ENCODE measurements around the gene EMB.
A peak's percentile ranks its signal among the peaks of the same experiment; 100 is the strongest.
"Not testable (repeated sequence)": the region's sequence is repeated elsewhere in the genome, so short reads cannot be mapped to it uniquely, and the experiment has no call there.

The EMB gene, protein sequence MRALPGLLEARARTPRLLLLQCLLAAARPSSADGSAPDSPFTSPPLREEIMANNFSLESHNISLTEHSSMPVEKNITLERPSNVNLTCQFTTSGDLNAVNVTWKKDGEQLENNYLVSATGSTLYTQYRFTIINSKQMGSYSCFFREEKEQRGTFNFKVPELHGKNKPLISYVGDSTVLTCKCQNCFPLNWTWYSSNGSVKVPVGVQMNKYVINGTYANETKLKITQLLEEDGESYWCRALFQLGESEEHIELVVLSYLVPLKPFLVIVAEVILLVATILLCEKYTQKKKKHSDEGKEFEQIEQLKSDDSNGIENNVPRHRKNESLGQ

GRCh38 chr5:50440651-50441492, at the start of gene EMB:
Gene EMB, minus strand, starts transcription at chr5:50441288. Its CDS starts 137 bp downstream, at chr5:50441151.
- DNase-seq, result peak; percentile 30 to 41

GRCh38 chr5:50489491-50489890, 48.4 kb upstream of the EMB start:
- not testable (repeated sequence) for DNase-seq

GRCh38 chr5:50478790-50479189, 37.7 kb upstream of the EMB start:
- not testable (repeated sequence) for DNase-seq

DNA sequence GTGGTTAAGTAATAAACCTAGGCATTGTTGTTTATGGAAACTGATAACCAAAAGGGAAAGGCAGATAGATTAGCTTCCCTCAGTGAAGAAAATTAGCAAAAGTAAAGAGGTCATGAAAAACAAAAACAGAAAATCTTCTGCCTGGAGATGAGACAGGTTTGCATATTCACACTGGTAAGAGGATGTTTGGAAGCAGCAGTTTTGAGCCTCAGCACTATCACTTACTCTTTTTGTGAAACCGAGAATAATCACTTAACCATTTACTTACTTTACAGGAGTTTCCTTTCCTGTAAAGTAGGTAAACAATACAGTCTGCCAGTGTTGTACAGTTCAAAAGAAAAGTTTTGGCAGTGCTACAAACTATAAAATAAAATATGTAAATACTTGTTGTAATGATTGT, 35.5 kb upstream of the EMB start:
- no peak for DNase-seq

GRCh38 chr5:50465015-50465414, 23.9 kb upstream of the EMB start:
- not testable (repeated sequence) for DNase-seq

DNA sequence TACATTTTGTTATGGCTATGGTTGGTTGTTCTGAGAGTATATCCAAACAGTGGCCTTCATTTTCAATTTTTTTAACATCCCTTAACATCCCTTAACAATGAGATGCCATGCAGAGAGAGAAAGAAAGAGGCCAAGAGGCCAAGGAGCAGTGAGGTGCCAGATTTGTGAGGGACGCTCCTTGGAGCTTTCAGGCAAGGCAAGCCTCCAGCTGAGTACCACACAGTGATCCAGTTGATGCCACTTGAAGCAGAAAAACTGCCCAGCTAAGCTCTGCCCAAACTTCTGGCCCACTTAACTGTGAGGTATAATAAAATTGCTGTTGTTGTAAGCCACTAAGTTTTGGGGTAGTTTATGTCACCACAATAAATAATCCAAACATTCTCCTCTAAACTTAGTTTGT, 22.6 kb upstream of the EMB start:
- DNase-seq, result no peak

GRCh38 chr5:50463047-50463446, 22.0 kb upstream of the EMB start:
- no peak for DNase-seq

DNA sequence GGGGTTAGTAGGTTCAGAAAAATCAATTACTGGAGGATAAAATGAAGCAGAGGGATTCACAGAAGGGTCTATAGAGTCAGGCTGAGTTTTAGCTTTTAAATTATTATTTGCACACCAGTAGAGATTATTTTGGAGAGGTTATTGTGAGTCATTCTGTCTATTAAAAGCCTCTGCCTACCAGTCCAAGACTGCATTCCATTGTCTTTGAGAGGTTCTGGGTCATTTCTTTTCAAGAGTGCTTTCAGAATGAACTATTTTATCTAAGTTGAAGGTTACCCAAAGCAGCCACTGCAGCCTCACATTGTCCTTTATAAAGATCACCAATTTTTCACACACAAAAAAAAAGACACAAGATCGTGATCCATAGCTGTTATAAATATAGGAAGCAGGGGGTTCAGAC, 21.5 kb upstream of the EMB start:
- not testable (repeated sequence) for DNase-seq

DNA sequence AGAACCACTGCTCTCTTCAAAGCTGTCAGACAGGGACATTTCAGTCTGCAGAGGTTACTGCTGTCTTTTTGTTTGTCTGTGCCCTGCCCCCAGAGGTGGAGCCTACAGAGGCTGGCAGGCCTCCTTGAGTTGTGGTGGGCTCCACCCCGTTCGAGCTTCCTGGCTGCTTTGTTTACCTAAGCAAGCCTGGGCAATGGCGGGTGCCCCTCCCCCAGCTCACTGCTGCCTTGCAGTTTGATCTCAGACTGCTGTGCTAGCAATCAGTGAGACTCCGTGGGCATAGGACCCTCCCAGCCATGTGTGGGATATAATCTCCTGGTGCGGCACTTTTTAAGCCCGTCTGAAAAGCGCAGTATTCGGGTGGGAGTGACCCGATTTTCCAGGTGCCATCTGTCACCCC, 17.3 kb upstream of the EMB start:
- not testable (repeated sequence) for DNase-seq

- not testable (repeated sequence) for DNase-seq
Observed at GRCh38 chr5:50449241-50449640, 8.2 kb upstream of the EMB start.

DNA sequence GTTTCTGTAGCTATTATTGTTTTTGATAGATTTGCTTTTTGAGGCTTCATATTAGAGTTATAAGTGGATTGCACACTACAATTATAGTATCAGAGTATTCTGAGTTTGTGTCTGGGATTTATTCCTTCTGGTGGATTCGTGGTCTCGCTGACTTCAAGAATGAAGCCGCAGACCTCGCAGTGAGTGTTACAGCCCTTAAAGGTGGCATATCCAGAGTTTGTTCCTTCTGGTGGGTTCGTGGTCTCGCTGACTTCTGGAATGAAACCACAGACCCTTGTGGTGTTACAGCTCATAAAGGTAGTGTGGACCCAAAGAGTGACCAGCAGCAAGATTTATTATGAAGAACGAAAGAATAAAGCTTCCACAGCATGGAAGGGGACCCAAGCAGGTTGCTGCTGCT, 6.9 kb upstream of the EMB start:
- DNase-seq, result no peak

DNA sequence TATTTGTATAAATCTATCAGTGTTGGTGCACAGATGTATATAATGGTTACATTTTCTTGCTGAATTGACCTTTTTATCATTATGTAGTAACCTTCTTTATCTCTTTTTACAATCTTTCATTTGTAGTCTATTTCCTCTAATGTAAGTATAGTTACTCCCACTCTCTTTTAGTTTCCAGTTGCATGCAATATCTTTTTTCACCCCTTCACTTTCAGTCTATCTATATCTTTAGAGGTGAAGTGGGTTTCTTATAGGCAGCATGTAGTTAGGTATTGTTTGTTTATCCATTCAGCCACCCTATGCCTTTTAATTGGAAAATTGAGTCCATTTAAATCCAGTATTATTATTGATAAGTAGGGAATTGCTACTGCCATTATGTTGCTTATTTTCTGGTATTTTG, 6.1 kb upstream of the EMB start:
- no peak for DNase-seq

DNA sequence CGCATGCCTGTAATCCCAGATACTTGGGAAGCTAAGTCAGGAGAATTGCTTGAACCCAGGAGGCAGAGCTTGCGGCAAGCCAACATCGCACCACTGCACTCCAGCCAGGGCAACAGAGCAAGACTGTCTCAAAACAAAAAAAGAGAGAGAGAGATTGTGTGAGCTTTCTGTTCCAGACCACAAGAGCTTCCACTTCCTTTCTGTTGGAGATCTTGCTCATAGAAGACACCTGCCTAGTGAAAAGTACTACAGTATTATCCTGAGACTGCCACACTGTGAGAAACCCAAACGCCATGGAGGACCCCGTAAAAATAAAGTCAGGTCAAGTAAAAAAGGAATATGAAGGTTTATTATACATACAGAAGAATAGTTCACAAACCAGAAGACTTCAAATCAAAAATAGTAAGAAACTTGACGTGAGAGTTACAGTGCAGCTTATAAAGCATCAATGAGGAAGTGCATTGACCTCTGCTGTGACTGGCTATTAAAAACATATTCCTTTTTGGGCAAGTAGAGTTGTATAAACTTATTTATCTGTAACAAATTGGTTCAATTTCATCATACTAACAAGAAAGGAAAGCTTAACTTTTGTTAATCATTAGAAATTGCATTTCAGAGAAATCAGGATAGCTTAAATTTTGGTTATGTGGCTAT, 4.3 kb upstream of the EMB start:
- DNase-seq, result no peak

- DNase-seq, result not testable (repeated sequence)
Observed at GRCh38 chr5:50442559-50443539, 1.8 kb upstream of the EMB start.

DNA sequence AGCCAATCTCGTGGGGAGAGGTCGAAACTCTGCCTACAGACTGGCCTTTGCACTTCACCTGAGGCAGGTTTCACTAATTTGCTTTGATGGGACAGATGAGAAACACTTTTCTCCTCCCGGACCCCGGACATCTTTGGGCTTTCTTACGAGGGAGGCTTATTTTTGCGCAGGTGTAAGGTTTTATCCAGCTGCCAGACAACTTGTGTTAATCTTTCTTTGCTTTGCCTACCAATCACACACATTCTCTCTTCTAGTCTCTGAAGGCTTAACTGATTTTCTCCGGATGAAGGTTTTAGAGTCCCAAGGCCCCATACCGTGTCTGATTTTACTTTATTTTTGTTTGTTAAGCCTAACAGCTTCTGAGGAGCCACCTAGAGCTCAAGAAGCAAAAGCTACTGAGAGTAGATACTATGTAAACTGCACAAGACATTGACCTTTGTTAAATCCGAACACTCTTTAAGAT, 436 bp upstream of the EMB start:
- DNase-seq, result no peak

DNA sequence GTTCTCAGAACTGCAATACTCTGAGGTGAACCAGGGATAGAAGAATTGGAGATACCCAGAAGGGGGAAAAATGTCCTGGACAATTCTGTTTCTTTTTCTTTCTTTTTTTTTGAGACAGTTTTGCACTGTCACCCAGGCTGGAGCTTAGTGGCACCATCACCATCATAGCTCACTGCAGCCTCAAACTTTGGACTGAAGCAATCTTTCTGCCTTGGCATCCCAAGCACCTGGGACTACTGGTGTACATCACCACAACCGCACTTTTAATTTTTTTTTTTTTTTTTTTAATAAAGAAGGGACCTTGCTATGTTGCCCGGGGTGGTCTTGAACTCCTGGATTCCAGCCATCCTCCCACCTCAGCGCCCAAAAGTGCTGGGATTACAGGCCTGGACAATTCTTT, 1.9 kb downstream of the EMB start:
- DNase-seq, result no peak

- not testable (repeated sequence) for DNase-seq
Observed at GRCh38 chr5:50438060-50438459, 3.0 kb downstream of the EMB start.

GRCh38 chr5:50435168-50435567, 5.9 kb downstream of the EMB start:
- DNase-seq, result no peak

GRCh38 chr5:50431133-50431904, 9.8 kb downstream of the EMB start:
- DNase-seq, result not testable (repeated sequence)

GRCh38 chr5:50423100-50423799, 17.8 kb downstream of the EMB start:
- not testable (repeated sequence) for DNase-seq

Measured in NCI-H1930 (cell line).